HG02678 (cell line): ENCODE results near the gene SPC24.
"Not testable (repeated sequence)": the region's sequence is repeated elsewhere in the genome, so short reads cannot be mapped to it uniquely, and the experiment has no call there.

Source experiments
- ATAC-seq: cut with Tn5 transposase; IDR thresholded peaks from one replicate; pipeline ENCODE4 v1.9.1; 2021; ENCODE audit warnings: mild to moderate bottlenecking, moderate library complexity; ENCODE audit not compliant: unreplicated experiment

Gene SPC24

DNA sequence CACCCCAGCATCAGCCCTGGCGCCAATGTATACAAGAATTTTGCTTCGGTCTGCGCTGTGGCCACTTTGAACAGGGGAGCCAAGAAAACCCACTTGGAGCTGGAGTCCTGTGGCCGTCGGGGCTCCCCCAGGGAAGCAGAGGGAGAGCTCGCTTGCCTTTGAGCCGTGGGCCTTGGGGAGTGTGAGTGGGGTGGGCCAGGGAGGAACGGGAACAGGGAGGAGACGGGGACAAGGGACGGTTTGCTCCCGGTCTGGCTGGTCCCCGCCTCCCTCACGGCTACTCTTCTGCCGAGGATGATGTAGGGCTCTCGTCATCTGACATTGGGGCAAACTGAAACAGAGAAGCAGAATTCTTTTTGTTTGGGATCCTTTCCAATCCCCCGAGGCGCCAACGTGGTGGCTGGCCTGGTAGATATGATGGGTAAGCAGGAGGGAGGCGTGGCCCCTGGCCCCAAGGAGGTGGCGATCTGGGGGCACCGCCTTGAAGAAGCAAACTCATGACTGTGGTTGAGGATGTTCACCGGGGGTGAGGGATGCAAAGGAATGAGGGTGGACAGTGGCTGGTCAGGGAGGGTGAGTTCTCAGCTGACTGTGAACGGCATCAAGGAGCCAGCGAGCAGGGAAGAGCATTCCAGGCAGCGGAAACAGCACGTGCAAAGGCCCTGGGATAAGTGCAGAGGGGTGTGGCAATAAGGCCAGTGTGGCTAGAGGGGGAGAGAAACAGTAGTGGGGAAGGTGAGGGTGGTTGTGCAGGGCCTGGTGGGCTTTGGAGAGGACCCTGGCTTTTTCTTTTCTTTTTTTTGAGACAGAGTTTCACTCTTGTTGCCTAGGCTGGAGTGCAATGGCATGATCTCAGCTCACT, 10.9 kb upstream of the SPC24 start:
- no peak for ATAC-seq

GRCh38 chr19:11165486-11166030, 10.0 kb upstream of the SPC24 start:
- ATAC-seq, result no peak

DNA sequence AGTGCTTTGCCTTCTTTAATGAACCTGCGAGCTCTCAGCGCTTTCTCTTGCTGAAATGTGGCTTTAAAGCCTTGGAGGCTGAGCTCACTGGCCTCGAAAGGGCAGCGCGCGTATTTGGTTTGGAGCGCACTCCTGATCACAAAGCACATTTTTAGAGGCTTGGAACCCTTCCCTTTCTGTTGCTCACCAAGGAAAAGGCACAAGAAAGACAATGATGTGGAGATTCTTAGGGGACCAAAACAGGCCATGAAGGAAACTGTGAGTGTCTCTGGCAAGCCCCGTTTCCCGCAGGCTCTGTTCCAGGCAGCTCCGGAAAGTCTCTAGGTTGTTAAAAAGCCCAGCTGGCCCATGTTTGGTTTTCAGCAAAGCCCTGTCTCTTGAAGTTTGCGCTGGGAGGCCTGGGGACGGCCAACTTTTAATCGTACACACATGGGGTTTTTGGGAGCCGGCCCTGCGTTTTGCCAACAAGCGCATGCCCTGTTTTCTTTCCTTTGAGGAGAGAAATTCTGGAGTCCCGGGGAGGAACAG, 9.4 kb upstream of the SPC24 start:
- ATAC-seq, result no peak

- ATAC-seq, result no peak
Measured at GRCh38 chr19:11164296-11164695, 8.7 kb upstream of the SPC24 start.

DNA sequence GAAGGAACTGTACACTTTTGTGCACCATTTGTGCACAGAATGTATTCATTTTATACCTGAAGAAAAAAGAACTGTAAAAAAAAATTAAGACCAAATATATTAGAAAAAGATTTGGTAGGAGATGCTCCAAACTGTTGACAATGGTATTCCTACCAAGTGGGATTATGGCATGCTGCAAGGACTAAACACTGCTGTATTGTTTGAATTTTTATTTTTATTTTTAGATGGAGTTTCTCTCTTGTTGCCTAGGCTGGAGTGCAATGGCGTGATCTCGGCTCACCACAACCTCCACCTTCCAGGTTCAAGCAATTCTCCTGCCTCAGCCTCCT, 4.8 kb upstream of the SPC24 start:
- not testable (repeated sequence) for ATAC-seq

- ATAC-seq, result no peak
Measured at GRCh38 chr19:11159598-11160439, 4.2 kb upstream of the SPC24 start.

GRCh38 chr19:11154683-11155047, 917 bp downstream of the SPC24 start:
- ATAC-seq, result no peak

- no peak for ATAC-seq
Measured at GRCh38 chr19:11152318-11153062, 3.1 kb downstream of the SPC24 start.

- ATAC-seq, result no peak
Measured at GRCh38 chr19:11151181-11151580, 4.4 kb downstream of the SPC24 start.

DNA sequence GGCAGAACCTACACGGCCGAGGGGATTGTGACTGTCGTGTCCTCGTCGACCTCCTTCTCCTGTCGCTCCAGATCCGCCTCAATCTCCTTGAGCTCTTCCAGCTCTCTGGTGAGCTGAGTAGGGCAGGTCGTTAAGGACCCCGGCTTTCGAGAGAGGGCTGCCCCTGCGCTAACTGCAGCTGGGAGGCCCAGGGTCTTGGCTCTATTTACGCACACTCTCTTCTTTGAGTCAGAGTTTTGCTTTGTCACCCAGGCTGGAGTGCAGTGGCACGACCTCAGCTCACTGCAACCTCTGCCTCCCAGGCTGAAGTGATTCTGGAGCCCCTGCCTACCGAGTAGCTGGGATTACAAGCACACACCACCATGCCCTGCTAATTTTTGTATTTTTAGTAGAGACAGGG, 7.6 kb downstream of the SPC24 start:
- no peak for ATAC-seq

DNA sequence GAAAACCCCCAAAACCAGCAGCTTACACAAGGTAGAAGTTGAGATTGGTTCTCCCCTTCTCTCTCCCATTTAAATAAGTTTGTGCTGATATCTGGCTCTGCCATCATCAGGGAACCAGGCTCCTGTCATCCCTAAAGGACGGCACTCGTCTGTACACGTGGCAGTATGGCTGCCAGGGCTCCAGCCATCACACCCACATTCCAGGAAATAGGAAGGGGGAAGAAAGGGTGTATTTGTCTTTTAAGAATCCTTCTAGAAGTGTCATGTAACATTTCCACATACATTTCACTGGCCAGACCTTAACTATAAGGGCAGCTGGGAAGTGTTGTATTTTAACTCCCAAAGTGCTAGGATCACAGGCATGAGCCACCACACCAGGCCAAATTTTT, 10.1 kb downstream of the SPC24 start:
- ATAC-seq, result no peak

DNA sequence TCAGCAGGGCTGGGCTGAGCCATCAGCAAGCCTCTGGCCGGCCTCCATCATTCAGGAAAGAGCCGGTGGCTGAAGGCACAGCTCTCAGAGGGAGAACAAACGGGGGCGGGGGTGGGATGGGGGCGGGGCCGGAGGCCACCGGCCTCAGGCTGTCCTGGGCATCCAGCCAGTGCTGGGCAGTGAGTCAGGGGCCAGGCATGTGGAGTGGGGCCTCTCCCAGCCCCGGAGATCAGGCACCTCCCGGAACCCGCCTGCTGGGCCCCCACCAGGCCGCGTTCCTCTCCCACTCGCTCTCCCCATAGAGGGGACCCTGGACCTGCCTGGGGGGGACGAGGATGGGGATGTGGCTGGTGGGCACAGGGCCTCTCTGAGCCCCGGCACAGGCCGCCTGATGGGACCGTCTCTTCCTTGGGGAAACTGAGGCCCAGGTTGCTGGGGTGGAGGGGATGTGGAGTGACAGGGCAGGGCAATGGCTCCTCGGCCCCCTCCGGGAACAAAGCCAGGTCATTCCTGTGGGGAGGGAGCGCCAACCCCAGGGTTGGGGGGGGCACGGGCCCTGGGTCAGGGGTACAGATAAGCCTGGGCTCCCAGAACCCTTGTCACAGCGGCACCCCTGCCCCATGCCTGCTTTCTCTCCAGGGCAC, 12.9 kb downstream of the SPC24 start:
- ATAC-seq, result no peak

DNA sequence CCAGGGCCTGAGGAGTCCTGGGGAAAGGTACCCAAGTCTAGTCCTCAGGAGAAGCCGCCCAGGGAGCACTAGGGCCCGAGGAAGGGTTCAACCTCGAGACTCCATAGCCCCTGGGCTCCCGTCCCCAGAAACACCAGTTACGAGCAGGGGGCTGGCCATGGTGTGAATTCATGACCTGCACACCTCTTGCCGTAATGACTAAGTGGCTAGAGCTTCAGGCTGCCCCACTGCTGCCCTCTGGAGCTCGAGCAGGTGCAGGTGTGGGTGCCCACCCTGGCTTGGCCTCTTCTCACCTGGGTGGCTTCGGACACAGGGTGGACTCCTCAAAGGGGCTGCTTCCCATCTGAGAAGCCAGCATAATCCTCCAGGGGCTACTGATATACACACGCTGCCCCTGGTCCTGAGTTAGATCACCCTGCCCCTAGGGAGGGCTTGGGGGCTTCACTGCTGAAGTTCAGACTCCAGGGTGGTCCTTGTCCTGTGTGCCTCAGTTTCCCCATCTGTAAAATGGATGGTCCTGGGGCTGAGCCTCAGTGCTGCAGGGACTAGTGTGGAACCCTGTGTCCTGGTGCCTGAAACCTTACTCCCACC, 13.6 kb downstream of the SPC24 start:
- no peak for ATAC-seq

- ATAC-seq, result no peak
Measured at GRCh38 chr19:11140896-11141295, 14.7 kb downstream of the SPC24 start.

GRCh38 chr19:11140023-11140538, 15.5 kb downstream of the SPC24 start:
- ATAC-seq, result not testable (repeated sequence)

DNA sequence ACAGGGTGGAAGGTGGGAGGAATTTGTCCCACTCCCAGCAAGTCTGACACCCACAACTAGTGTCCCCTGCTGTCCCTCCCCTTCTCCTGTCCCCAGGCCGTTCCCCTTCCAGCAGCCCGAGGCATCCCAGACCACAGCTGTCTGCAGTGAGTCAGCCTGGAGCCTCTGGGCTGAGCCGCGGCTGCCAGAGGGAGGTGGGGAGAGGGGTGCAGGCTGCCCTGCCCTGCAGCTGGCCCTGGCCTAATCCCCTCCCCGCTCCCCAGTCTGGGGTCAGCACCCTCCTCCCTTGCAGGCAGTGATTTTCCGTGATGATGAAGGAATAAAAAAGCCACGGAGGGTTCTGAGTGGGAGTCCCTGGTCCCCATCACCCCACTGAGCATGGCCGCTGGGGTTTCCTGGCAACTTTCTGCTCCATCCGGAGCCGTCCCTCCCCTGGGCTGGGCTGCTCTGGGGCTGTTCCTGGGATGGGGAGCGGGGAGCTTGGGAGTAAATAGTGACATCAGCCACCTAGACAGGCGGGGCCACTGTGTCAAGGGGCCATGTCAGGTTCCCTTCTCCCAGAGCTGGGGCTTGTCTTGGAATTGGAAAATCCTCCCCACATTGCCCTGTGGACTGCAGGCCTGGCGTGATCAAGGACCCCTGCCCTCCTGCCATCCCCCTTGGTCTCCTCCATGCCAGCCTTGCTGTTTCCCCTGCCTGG, 16.8 kb downstream of the SPC24 start:
- ATAC-seq, result no peak

DNA sequence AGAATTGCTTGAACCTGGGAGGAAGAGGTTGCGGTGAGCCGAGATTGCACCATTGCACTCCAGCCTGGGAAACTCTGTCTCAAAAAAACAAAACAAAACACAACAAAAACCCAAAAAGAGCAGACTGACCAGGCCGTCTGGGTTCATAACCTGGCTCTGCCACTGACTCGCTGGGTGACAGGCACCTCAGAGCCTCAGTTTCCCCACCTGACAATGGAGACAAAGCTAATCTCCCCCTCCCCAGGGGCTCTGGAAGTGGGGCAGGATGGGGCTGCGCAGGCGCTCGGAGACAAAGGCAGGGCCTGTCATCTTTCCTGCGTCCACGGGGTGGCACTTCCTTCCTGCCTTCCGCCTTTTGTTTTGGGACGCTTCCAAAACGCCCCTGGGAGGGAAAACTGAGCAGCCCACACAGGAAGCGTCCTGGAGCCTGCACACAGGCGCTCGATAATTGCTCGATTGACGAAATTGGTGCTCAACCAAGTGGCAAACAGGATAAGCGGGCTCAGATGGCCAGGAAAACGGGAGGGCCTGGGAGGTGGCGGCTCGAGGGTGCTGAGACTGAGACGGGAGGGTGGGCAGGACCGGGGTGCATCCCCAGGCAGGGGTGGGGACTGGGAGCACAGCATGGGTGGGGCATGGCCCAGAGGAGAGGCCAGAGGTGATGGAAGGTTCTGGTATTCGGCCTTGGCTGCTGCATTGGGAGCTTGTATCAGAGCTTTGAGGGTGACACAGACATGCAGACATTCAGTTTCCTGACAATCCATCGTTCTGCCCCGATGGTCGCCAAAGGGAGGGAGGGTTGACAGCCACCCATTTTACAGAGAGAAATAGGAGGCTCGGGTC, 17.8 kb downstream of the SPC24 start:
- no peak for ATAC-seq

GRCh38 chr19:11136400-11137101, 19.0 kb downstream of the SPC24 start:
- ATAC-seq, result no peak
